WERI-Rb-1 (cell line): ENCODE results near the gene KRTAP10-1.
A peak's percentile ranks its signal among the peaks of the same experiment; 100 is the strongest.

ENCODE experiments used
- DNase-seq: peaks from one replicate; pipeline ENCODE4 v3.0.0-alpha.2; 2020
- H3K27ac ChIP-seq: fragments of 250-450 bp; sonication (Bioruptor Pico); 2 replicates; pipeline ENCODE4 v1.5.1; 2020; ENCODE audit warnings: mild to moderate bottlenecking, moderate library complexity
- H3K27me3 ChIP-seq: fragments of 250-450 bp; sonication (Bioruptor Pico); 2 replicates; pipeline ENCODE4 v1.5.1; 2021; ENCODE audit warnings: mild to moderate bottlenecking, low read depth, moderate library complexity; ENCODE audit not compliant: insufficient read depth, severe bottlenecking
- H3K36me3 ChIP-seq: fragments of 250-450 bp; sonication (Bioruptor Pico); 2 replicates; pipeline ENCODE4 v1.5.1; 2020; ENCODE audit warnings: mild to moderate bottlenecking, moderate library complexity
- H3K4me3 ChIP-seq: 2 replicates; pipeline ENCODE4 v1.5.1; 2011; ENCODE audit warnings: low read depth, mild to moderate bottlenecking, control low read depth, low read length
- H3K9me3 ChIP-seq: fragments of 250-450 bp; sonication (Bioruptor Pico); 2 replicates; pipeline ENCODE4 v1.5.1; 2021; ENCODE audit warnings: mild to moderate bottlenecking, moderate library complexity; ENCODE audit not compliant: severe bottlenecking
- CTCF ChIP-seq: IDR thresholded peaks from 2 replicates; pipeline ENCODE4 v1.5.1; 2011; ENCODE audit warnings: low read depth, mild to moderate bottlenecking, control low read depth, inconsistent platforms, low read length

KRTAP10-1 gene

DNA sequence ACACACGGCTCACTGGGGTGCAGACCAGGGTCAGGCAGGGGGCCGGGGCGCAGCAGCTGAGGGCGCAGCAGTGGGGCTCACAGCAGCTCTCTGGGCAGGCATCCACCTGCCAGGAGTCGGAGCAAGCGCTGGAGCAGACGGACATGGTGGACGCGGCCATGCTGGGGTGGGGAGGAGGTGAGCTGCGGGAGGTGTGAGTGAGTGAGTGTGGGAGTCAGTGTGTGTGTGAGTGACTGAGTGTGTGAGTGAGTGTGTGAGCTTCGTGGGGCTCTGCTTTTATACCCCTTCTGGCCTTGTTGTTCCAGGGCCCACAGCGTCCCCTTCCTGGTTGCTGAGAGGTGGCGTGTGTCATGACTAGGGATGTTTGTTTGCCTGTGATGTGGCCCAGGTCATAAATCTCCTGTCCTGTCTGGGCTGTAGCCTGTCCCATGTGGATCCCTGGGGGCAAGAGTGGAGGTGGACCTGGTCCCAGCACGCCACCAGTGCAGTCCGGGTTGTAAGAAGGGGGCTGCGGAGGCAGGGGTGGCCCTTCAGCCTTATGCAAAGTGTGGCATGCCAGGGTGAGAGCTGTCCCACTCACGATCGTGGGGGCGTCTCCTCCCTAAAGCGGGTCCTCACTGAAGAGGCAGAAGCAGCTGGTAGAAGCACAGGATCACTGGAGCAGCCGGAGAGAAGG lies at the start of gene KRTAP10-1:
KRTAP10-1 (minus strand) TSS at position 205 of the 676 bp plus-strand sequence; CDS start at position 160, 45 bp downstream.
- no peak for DNase-seq
- no peak within 1 kb of the TSS for H3K27ac ChIP-seq
- no peak within 1 kb of the TSS for H3K4me3 ChIP-seq
- no peak for TF ChIP-seq CTCF
- peaks cover 13% of the 10 kb centered on the region for H3K9me3 ChIP-seq
- H3K36me3 ChIP-seq: no peaks in the 10 kb centered on the region
- no peaks in the 10 kb centered on the region for H3K27me3 ChIP-seq

DNA sequence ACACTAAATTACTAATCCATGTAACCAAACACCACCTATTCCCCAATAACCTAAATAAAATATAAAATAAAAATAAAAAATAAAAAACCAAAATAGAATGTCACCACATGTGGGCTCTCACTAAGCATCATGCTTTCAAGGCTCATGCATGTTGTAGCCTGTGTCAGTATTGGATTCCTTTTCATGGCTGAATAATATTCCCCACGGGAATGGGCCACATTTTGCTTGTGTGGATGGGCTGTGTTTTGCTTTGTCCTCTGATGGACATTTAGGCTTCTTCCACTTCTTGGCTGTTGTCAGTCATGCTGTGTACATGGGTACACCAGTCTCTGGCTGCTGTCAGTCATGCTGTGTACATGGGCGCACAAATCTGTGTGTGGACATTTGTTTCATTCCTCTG lies 49.1 kb upstream of the KRTAP10-1 start:
- H3K4me3 ChIP-seq: no peak overlapping the region
- DNase-seq: no peak

DNA sequence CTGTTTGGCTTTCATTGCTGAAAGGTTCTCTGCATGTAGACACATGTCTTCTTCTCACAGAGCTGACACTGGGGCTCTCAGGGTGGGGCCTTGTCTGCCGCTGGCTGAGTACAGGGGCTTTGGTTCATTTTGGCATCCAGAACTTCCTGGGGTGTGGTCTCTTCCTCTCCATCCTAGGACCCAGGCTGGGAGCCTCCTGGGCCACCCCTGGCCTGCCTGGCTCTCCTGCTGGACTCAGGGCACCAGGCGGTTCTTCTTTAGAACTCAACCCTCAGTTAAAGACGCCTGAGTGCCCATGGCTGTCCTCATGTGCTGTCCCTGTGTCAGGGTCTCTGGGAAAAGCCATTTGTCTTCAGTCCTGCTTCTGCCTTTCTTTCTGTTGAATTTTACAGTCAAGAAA lies 45.9 kb upstream of the KRTAP10-1 start:
- no peak for DNase-seq
- no peaks in the 10 kb centered on the region for H3K36me3 ChIP-seq
- TF ChIP-seq CTCF: no peak
- H3K27me3 ChIP-seq: no peaks in the 10 kb centered on the region
- peaks cover 6% of the 10 kb centered on the region for H3K9me3 ChIP-seq
- H3K4me3 ChIP-seq: no peak overlapping the region
- no peak overlapping the region for H3K27ac ChIP-seq

More for the DNA sequence above, 49.1 kb upstream of the KRTAP10-1 start:
- Histone ChIP-seq H3K36me3 (no peaks in the 10 kb centered on the region), H3K9me3 (no peaks in the 10 kb centered on the region), H3K27ac (no peak overlapping the region), H3K27me3 (no peaks in the 10 kb centered on the region)
- no peak for TF ChIP-seq CTCF

DNA sequence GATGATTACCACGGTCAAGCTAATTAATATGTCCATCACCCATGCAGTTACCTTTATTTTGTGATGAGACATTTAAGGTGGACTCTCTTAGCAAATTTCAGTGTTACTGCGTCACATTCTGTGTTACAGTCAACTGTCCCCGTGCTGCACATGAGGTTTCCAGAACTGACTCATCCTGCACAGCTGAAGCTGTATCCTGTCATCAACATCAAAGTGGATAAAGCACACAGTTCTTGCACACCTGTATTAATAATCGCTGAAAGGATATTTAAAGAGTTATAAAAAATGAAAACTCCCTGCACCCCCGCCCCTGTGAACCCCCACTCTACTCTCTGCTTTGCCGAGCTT lies 43.8 kb upstream of the KRTAP10-1 start:
- no peaks in the 10 kb centered on the region for H3K36me3 ChIP-seq
- DNase-seq: no peak
- H3K27ac ChIP-seq: no peak overlapping the region
- no peak overlapping the region for H3K4me3 ChIP-seq
- no peaks in the 10 kb centered on the region for H3K27me3 ChIP-seq
- peaks cover 6% of the 10 kb centered on the region for H3K9me3 ChIP-seq
- TF ChIP-seq CTCF: no peak

- no peaks in the 10 kb centered on the region for H3K36me3 ChIP-seq
- peak overlapping the region; percentile 18; the same call in 1 of the 2 replicates for H3K27ac ChIP-seq
- no peaks in the 10 kb centered on the region for H3K27me3 ChIP-seq
- peak overlapping the region; percentile 9 for H3K4me3 ChIP-seq
- peak; percentile 81 for DNase-seq
- no peak for TF ChIP-seq CTCF
- peaks cover 6% of the 10 kb centered on the region for H3K9me3 ChIP-seq
Observed at GRCh38 chr21:44583089-44583799, 43.2 kb upstream of the KRTAP10-1 start.
